Neural cell (in vitro differentiated cells): ENCODE measurements around the gene OR56A5.

Experiments
- CTCF ChIP-seq: fragments of 450-650 bp; IDR thresholded peaks from 2 replicates; pipeline ENCODE4 v1.5.1; 2014; ENCODE audit warnings: antibody characterized with exemption, mild to moderate bottlenecking, moderate library complexity; ENCODE audit not compliant: poor library complexity, severe bottlenecking
- EP300 ChIP-seq: fragments of 450-650 bp; conservative IDR thresholded peaks from 2 replicates; pipeline ENCODE4 v1.6.1; 2014; ENCODE audit warnings: antibody characterized with exemption, mild to moderate bottlenecking, moderate library complexity; ENCODE audit not compliant: poor library complexity, severe bottlenecking
- EZH2 ChIP-seq: fragments of 200-600, 300-800 bp; shearing (Covaris generic), sonication (generic); IDR thresholded peaks from 2 replicates; pipeline ENCODE4 v1.6.1; 2014; ENCODE audit warnings: antibody characterized with exemption, low read length, borderline replicate concordance, mild to moderate bottlenecking; ENCODE audit not compliant: insufficient read depth, poor library complexity, severe bottlenecking
- POLR2AphosphoS5 ChIP-seq: IDR thresholded peaks from 2 replicates; pipeline ENCODE4 v1.6.1; 2012
- REST ChIP-seq: IDR thresholded peaks from 2 replicates; pipeline ENCODE4 v1.6.1; 2012; ENCODE audit warnings: borderline replicate concordance
- TAF1 ChIP-seq: IDR thresholded peaks from 2 replicates; pipeline ENCODE4 v1.6.1; 2012; ENCODE audit warnings: low read depth

GRCh38 chr11:5967708-5968107 lies 586 bp downstream of the OR56A5 start:
- TF ChIP-seq POLR2AphosphoS5, result no peak
- TF ChIP-seq EZH2, result no peak
- TF ChIP-seq TAF1, result no peak
- no peak for TF ChIP-seq CTCF
- TF ChIP-seq EP300, result no peak
- TF ChIP-seq REST, result no peak
